HL-60 (cell line): ENCODE results near the gene CITED2.

ENCODE experiments used
- DNase-seq, 2 experiments: peaks; one replicate each; pipeline ENCODE4 v3.0.0-alpha.2; 2010 to 2020; ENCODE audit warnings: low read depth in 1 of 2, low spot score in 1 of 2
- H3K27ac ChIP-seq: fragments of 250-450 bp; sonication (Bioruptor Pico); replicated peaks from 2 replicates; pipeline ENCODE4 v1.5.1; 2020; ENCODE audit warnings: mild to moderate bottlenecking, moderate library complexity
- H3K27me3 ChIP-seq: fragments of 250-450 bp; sonication (Bioruptor Pico); 2 replicates; pipeline ENCODE4 v1.5.1; 2021; ENCODE audit warnings: mild to moderate bottlenecking, moderate library complexity; ENCODE audit not compliant: insufficient read depth, poor library complexity, severe bottlenecking
- H3K4me3 ChIP-seq: replicated peaks from 2 replicates; pipeline ENCODE4 v1.5.1; 2011; ENCODE audit warnings: mild to moderate bottlenecking, control low read depth, low read length; ENCODE audit not compliant: insufficient read depth
- GABPA ChIP-seq: IDR thresholded peaks from 2 replicates; pipeline ENCODE4 v1.6.1; 2012; ENCODE audit warnings: low read depth
- POLR2AphosphoS5 ChIP-seq: IDR thresholded peaks from 2 replicates; pipeline ENCODE4 v1.6.1; 2012; ENCODE audit warnings: low read depth
- SPI1 ChIP-seq: IDR thresholded peaks from 2 replicates; pipeline ENCODE4 v1.6.1; 2012; ENCODE audit warnings: low read depth, mild to moderate bottlenecking, borderline replicate concordance
- TF ChIP-seq, protein P1 (sequence below): IDR thresholded peaks from one replicate; pipeline ENCODE4 v1.5.1; 2011; ENCODE audit warnings: low read length, control low read depth, inconsistent platforms; ENCODE audit not compliant: insufficient read depth
- TF ChIP-seq, protein P2 (sequence below): IDR thresholded peaks from 2 replicates; pipeline ENCODE4 v1.6.1; 2012; ENCODE audit warnings: low read depth; ENCODE audit not compliant: insufficient replicate concordance

Gene CITED2

DNA sequence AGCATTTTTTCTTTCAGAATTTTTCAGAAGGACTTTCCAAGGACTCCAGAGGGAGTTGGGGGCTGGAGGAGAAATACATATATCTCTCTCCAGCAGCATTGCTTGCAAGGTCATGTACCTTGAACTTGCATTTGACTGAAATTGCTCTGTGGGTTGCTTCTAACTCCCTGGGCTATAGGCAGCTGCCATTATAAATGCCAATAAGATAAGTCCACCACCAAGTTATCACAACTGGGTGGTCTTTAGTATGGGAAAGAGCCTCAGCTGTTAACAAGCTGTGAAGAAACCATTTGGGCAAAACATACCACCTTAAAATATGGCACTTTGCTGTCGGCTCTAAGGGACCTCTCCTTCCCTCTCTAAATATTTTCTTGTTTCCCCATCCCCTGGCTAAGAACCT, 20.9 kb upstream of the CITED2 start:
- Histone ChIP-seq H3K27me3 (no peaks in the 10 kb centered on the region), H3K4me3 (no peak overlapping the region), H3K27ac (no peak overlapping the region)
- no peak for TF ChIP-seq SPI1
- TF ChIP-seq, protein P1, sequence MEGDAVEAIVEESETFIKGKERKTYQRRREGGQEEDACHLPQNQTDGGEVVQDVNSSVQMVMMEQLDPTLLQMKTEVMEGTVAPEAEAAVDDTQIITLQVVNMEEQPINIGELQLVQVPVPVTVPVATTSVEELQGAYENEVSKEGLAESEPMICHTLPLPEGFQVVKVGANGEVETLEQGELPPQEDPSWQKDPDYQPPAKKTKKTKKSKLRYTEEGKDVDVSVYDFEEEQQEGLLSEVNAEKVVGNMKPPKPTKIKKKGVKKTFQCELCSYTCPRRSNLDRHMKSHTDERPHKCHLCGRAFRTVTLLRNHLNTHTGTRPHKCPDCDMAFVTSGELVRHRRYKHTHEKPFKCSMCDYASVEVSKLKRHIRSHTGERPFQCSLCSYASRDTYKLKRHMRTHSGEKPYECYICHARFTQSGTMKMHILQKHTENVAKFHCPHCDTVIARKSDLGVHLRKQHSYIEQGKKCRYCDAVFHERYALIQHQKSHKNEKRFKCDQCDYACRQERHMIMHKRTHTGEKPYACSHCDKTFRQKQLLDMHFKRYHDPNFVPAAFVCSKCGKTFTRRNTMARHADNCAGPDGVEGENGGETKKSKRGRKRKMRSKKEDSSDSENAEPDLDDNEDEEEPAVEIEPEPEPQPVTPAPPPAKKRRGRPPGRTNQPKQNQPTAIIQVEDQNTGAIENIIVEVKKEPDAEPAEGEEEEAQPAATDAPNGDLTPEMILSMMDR: no peak
- TF ChIP-seq, protein P2, sequence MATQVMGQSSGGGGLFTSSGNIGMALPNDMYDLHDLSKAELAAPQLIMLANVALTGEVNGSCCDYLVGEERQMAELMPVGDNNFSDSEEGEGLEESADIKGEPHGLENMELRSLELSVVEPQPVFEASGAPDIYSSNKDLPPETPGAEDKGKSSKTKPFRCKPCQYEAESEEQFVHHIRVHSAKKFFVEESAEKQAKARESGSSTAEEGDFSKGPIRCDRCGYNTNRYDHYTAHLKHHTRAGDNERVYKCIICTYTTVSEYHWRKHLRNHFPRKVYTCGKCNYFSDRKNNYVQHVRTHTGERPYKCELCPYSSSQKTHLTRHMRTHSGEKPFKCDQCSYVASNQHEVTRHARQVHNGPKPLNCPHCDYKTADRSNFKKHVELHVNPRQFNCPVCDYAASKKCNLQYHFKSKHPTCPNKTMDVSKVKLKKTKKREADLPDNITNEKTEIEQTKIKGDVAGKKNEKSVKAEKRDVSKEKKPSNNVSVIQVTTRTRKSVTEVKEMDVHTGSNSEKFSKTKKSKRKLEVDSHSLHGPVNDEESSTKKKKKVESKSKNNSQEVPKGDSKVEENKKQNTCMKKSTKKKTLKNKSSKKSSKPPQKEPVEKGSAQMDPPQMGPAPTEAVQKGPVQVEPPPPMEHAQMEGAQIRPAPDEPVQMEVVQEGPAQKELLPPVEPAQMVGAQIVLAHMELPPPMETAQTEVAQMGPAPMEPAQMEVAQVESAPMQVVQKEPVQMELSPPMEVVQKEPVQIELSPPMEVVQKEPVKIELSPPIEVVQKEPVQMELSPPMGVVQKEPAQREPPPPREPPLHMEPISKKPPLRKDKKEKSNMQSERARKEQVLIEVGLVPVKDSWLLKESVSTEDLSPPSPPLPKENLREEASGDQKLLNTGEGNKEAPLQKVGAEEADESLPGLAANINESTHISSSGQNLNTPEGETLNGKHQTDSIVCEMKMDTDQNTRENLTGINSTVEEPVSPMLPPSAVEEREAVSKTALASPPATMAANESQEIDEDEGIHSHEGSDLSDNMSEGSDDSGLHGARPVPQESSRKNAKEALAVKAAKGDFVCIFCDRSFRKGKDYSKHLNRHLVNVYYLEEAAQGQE: no peak
- no peak for TF ChIP-seq GABPA
- TF ChIP-seq POLR2AphosphoS5: no peak
- no peak for DNase-seq

DNA sequence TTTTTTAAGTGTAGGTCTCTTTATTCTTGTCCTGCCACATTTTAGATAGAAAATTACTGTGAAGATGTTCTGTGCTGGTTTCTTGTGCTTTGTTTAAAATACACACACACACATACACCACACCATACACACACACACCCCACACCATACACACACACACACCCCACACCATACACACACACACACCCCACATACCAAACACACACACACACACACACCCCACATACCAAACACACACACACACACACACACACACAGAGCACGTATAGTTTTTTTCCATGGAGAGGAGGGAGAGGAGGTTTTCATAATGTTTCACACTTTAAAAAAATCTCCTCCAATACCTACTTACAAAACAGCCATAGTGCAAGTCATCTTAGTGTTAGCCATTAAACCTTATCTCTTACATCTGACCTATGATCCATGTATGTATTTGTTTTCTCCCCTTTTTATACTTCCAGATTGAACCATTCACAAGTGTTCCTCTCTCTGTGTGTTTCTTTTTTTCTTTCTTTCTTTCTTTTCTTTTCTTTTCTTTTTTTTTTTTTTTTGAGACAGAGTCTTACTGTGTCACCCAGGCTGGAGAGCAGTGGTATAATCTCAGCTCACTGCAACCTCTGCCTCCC, 19.7 kb upstream of the CITED2 start:
- no peaks in the 10 kb centered on the region for H3K27me3 ChIP-seq
- no peak overlapping the region for H3K27ac ChIP-seq
- no peak overlapping the region for H3K4me3 ChIP-seq
- TF ChIP-seq POLR2AphosphoS5 (no peak), GABPA (no peak), SPI1 (no peak)
- TF ChIP-seq, protein P1: no peak
- TF ChIP-seq, protein P2: no peak
- DNase-seq: no peak

DNA sequence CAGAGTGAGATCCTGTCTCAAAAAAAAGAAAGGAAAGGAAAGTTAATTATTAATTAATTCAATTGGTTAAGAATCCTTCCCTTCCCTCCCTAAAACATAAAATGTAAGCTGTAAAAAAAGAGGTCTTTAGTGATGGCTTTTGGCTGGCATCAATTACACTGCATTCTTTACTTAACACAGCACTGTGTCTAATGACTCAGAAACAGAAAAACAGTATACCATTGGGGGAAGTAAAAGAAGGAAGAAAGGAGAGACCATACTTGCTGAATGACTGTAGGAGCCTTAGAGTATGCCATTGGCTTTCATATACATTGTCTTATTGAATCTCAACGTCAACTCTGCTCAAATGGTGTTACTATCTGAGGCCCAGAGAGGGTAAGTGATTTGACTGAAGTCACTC, 18.3 kb upstream of the CITED2 start:
- Histone ChIP-seq H3K27ac (no peak overlapping the region), H3K27me3 (no peaks in the 10 kb centered on the region), H3K4me3 (no peak overlapping the region)
- no peak for DNase-seq
- TF ChIP-seq SPI1 (no peak), POLR2AphosphoS5 (no peak), GABPA (no peak)
- TF ChIP-seq, protein P1: no peak
- TF ChIP-seq, protein P2: no peak
